Endothelial cell of umbilical vein (primary cell): ENCODE data around the gene UQCRC1. TPM values are rescaled to one million over a fixed set of nuclear protein-coding genes. Genes with fewer than 3 reads are reported as not detected.

Experiments
- BruUV-seq: library from RNA; stranded (reverse); fragments of 400-500 nt; replicated peaks from 2 replicates; lab custom pipeline; 2021; lab: Mats Ljungman, UMichigan
- CTCF ChIA-PET: fragments of 300-600, 350-600 bp; sonication (Branson Sonifier 250); formaldehyde crosslinking; loops from one replicate; lab custom pipeline; 2021; ENCODE audit warnings: antibody characterized with exemption, inconsistent platforms; lab: Charles Lee
- POLR2A ChIA-PET: fragments of 300-600, 350-600 bp; sonication (Branson Sonifier 250); formaldehyde crosslinking; loops from one replicate; lab custom pipeline; 2021; ENCODE audit warnings: antibody characterized with exemption, inconsistent platforms; lab: Charles Lee
- DNase-seq: peaks from one replicate; pipeline ENCODE4 v3.0.0-alpha.2; 2011; ENCODE audit warnings: low read depth, low spot score
- FAIRE-seq: peaks from 2 replicates; lab custom pipeline; 2011; peaks lifted over from hg19 to GRCh38; lab: Jason Lieb, UNC
- H2AFZ ChIP-seq: 2 replicates; pipeline ENCODE4 v1.6.0; 2012; ENCODE audit warnings: low read depth, low read length, control low read depth, inconsistent platforms
- H3K27ac ChIP-seq: 2 replicates; pipeline ENCODE4 v1.5.1; 2011; ENCODE audit warnings: low read depth, mild to moderate bottlenecking, control low read depth, low read length, moderate library complexity; ENCODE audit not compliant: insufficient read depth
- H3K27me3 ChIP-seq, 2 experiments: 2 replicates each; pipeline versions ENCODE4 v1.6.0 to v1.6.1; 2011; ENCODE audit warnings: low read length in 2 of 2, mixed read lengths in 1 of 2; ENCODE audit not compliant: control insufficient read depth in 2 of 2, insufficient read depth in 2 of 2
- H3K36me3 ChIP-seq, 2 experiments: 2 replicates in 1 of 2; 3 replicates in 1 of 2; pipeline ENCODE4 v1.5.1; 2011; ENCODE audit warnings: low read length in 2 of 2, mild to moderate bottlenecking in 1 of 2, moderate library complexity in 1 of 2; ENCODE audit not compliant: control insufficient read depth in 2 of 2, insufficient read depth in 2 of 2; ENCODE audit errors: extremely low read depth in 1 of 2
- H3K4me1 ChIP-seq: 3 replicates; pipeline ENCODE4 v1.5.1; 2011; ENCODE audit warnings: mild to moderate bottlenecking, low read length; ENCODE audit not compliant: control insufficient read depth, insufficient read depth; ENCODE audit errors: extremely low read depth
- H3K4me2 ChIP-seq: 2 replicates; pipeline ENCODE4 v1.6.1; 2011; ENCODE audit warnings: low read length, control low read depth, mixed read lengths; ENCODE audit not compliant: insufficient read depth
- H3K4me3 ChIP-seq, 3 experiments: fragments of 200-600 bp in 1 of 3; sonication (generic), shearing (Covaris generic) in 1 of 3; replicated peaks in 1 of 3; 2 replicates each; pipeline ENCODE4 v1.5.1; 2011 to 2016; ENCODE audit warnings: control low read depth in 3 of 3, low read length in 3 of 3, mild to moderate bottlenecking in 2 of 3, inconsistent platforms in 1 of 3, low read depth in 1 of 3, moderate library complexity in 1 of 3; ENCODE audit not compliant: insufficient read depth in 1 of 3
- H3K79me2 ChIP-seq: 2 replicates; pipeline ENCODE4 v1.6.0; 2012; ENCODE audit warnings: low read length, inconsistent platforms; ENCODE audit not compliant: control insufficient read depth, insufficient read depth
- H3K9ac ChIP-seq: replicated peaks from 2 replicates; pipeline ENCODE3; 2011; ENCODE audit warnings: low read length, control low read depth; ENCODE audit not compliant: insufficient read depth; ENCODE audit errors: extremely low read depth
- H3K9me1 ChIP-seq: replicated peaks from 3 replicates; pipeline ENCODE4 v1.6.0; 2011; ENCODE audit warnings: mild to moderate bottlenecking, low read length; ENCODE audit not compliant: control insufficient read depth, insufficient read depth; ENCODE audit errors: extremely low read depth
- H3K9me3 ChIP-seq: replicated peaks from 2 replicates; pipeline ENCODE4 v1.5.1; 2012; ENCODE audit warnings: low read length, inconsistent platforms; ENCODE audit not compliant: control insufficient read depth, insufficient read depth
- H4K20me1 ChIP-seq: replicated peaks from 2 replicates; pipeline ENCODE3; 2011; ENCODE audit warnings: mild to moderate bottlenecking, low read length; ENCODE audit not compliant: control insufficient read depth, insufficient read depth; ENCODE audit errors: extremely low read depth
- CTCF ChIP-seq, 2 donors: IDR thresholded peaks; 1 replicate in 1 of 2; 2 replicates in 1 of 2; pipeline ENCODE4 v1.5.1; 2011; ENCODE audit warnings: low read length in 2 of 2, mild to moderate bottlenecking in 2 of 2, moderate library complexity in 2 of 2, control low read depth in 1 of 2, inconsistent platforms in 1 of 2, low read depth in 1 of 2; ENCODE audit not compliant: insufficient read depth in 1 of 2; ENCODE audit errors: extremely low read depth in 1 of 2
- EZH2 ChIP-seq: IDR thresholded peaks from 2 replicates; pipeline ENCODE4 v1.6.1; 2012; ENCODE audit warnings: borderline replicate concordance, low read depth, mild to moderate bottlenecking, moderate library complexity, low read length, inconsistent platforms; ENCODE audit not compliant: severe bottlenecking
- FOS ChIP-seq: IDR thresholded peaks from 2 replicates; pipeline ENCODE4 v1.6.1; 2011; ENCODE audit warnings: mild to moderate bottlenecking, low read length, moderate library complexity, borderline replicate concordance; ENCODE audit not compliant: insufficient read depth
- JUN ChIP-seq: IDR thresholded peaks from 2 replicates; pipeline ENCODE4 v1.6.1; 2011; ENCODE audit warnings: borderline replicate concordance, low read depth; ENCODE audit not compliant: insufficient read length, insufficient read depth
- MAX ChIP-seq: IDR thresholded peaks from 2 replicates; pipeline ENCODE4 v1.6.1; 2011; ENCODE audit not compliant: insufficient read depth, insufficient read length
- dilution Hi-C: fragments of 300-500 bp; cut with MboI; formaldehyde crosslinking; loops from one replicate; pipeline ENCODE4 v1.15.0; 2019; ENCODE audit warnings: low sequenced_read_pairs; ENCODE audit not compliant: extremely low pct_ligation_motif_present
- intact Hi-C: fragments of 100-400 bp; cut with micrococcal nuclease; formaldehyde crosslinking; loops from one replicate; pipeline ENCODE4 v1.10.0; 2022
- polyA plus RNA-seq, 4 experiments: library from polyadenylated mRNA; depleted of rRNA in 3 of 4; stranded (reverse) in 3 of 4; unstranded in 1 of 4; fragments of >200 nt; gene quantifications; 2 replicates each; pipeline versions ENCODE4 v1.2.1 to v1.2.3, GENCODE V29; 2011 to 2012; ENCODE audit warnings: missing spikeins in 1 of 4
- total RNA-seq: library from RNA; stranded (reverse); gene quantifications from 2 replicates; pipeline ENCODE4 v1.2.3, GENCODE V29; 2021

The UQCRC1 gene
- total and polyA plus RNA-seq, 2 donors (not counting 3 experiments of a cell fraction or from before 2014, with no cell fraction given), result 184 to 427 TPM

GRCh38 chr3:48625600-48625999, 16.2 kb upstream of the UQCRC1 start:
- H3K9me1 ChIP-seq, result no peaks in the 10 kb centered on the region
- H4K20me1 ChIP-seq, result no peaks in the 10 kb centered on the region
- no peak for TF ChIP-seq MAX
- TF ChIP-seq JUN, result no peak
- H3K79me2 ChIP-seq, result no peaks in the 10 kb centered on the region
- no TSS peak for BruUV-seq
- DNase-seq (no peak), FAIRE-seq (no peak)
- intact Hi-C loops, result no loop called here
- ChIA-PET CTCF (interaction anchor here (4.0 kb wide), 1 partner anchor 10 kb away, joined by 18 read pairs; the partner anchor contains the start of gene SLC26A6), POLR2A (no interaction called here)
- dilution Hi-C loops, result no loop called here
- H3K9ac ChIP-seq, result no peak overlapping the region
- no peak overlapping the region for H3K4me3 ChIP-seq
- no peaks in the 10 kb centered on the region for H3K27me3 ChIP-seq
- no peaks in the 10 kb centered on the region for H3K9me3 ChIP-seq
- H3K27ac ChIP-seq, result no peak overlapping the region
- H3K36me3 ChIP-seq, result peaks cover 0 to 25% of the 10 kb centered on the region in 2 experiments
- no peaks in the 10 kb centered on the region for H3K4me1 ChIP-seq
- no peak overlapping the region for H3K4me2 ChIP-seq
- H2AFZ ChIP-seq, result no peak overlapping the region

DNA sequence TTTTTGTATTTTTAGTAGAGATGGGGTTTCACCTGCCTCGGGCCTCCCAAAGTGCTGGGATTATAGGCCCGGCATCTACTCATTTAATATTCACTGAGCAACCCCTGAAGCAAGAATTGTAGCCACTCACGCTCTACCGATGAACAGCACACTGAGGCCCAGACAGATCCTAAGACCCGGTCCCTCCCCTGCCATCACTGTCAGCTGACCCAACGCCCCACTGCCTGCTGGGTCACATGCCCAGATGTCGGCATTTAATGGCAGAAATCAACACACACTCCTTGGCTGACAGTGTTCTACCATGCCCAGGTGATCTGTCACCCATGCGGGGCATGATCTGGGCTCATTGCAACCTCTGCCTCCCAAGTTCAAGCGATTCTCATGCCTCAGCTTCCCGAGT, 15.3 kb upstream of the UQCRC1 start:
- POLR2A ChIA-PET, result no interaction called here
- BruUV-seq, result no TSS peak

More for the DNA sequence above, 15.3 kb upstream of the UQCRC1 start:
- Histone ChIP-seq H3K27ac (no peak overlapping the region), H3K4me1 (no peaks in the 10 kb centered on the region), H3K4me2 (no peak overlapping the region), H3K9me1 (no peaks in the 10 kb centered on the region), H4K20me1 (no peaks in the 10 kb centered on the region), H3K9ac (no peak overlapping the region), H3K4me3 (no peak overlapping the region), H3K79me2 (no peaks in the 10 kb centered on the region), H3K27me3 (no peaks in the 10 kb centered on the region), H2AFZ (no peak overlapping the region), H3K36me3 (peaks cover 0 to 22% of the 10 kb centered on the region in 2 experiments), H3K9me3 (no peaks in the 10 kb centered on the region)
- CTCF ChIA-PET, result interaction anchor here (1.3 to 4.0 kb wide), 3 partner anchors 10 to 16 kb away, joined by 4 to 18 read pairs (median 6); partner anchors contain the start of genes SLC26A6 and UQCRC1
- TF ChIP-seq EZH2 (no peak), MAX (no peak), FOS (no peak), CTCF (IDR thresholded peaks at IDR 0.05; ENCODE audit: extremely low read depth in 1 of 2, insufficient read depth in 1 of 2, low read depth in 1 of 2, low read length in 2 of 2) (no peak)
- dilution Hi-C loops, result no loop called here
- no peak for DNase-seq
- intact Hi-C loops, result no loop called here
- FAIRE-seq, result no peak
